22Rv1 (cell line): ENCODE results near the gene POLR1F.

Experiments
- CTCF ChIP-seq: fragments of 450-650 bp; IDR thresholded peaks from 2 replicates; pipeline ENCODE4 v1.5.1; 2017; ENCODE audit warnings: mild to moderate bottlenecking
- ZFX ChIP-seq: fragments of 450-650 bp; IDR thresholded peaks from 2 replicates; pipeline ENCODE4 v1.6.1; 2017; ENCODE audit warnings: antibody characterized with exemption, borderline replicate concordance

GRCh38 chr7:19674266-19674960, 34.4 kb downstream of the POLR1F start:
- TF ChIP-seq CTCF (no peak), ZFX (no peak)
